SJCRH30 (cell line): Measurements from ENCODE around the gene PVALB. TPM values are rescaled to one million over a fixed set of nuclear protein-coding genes. Genes with fewer than 3 reads are reported as not detected.
"Not testable (repeated sequence)": the region's sequence is repeated elsewhere in the genome, so short reads cannot be mapped to it uniquely, and the experiment has no call there.

Experiments
- DNase-seq, 2 experiments: peaks; one replicate each; pipeline ENCODE4 v3.0.0-alpha.2; 2015 to 2020
- H3K27ac ChIP-seq: fragments of 250-450 bp; sonication (Bioruptor Pico); 2 replicates; pipeline ENCODE4 v1.5.1; 2020; ENCODE audit warnings: mild to moderate bottlenecking, moderate library complexity
- H3K27me3 ChIP-seq: fragments of 250-450 bp; sonication (Bioruptor Pico); 2 replicates; pipeline ENCODE4 v1.5.1; 2020; ENCODE audit warnings: mild to moderate bottlenecking, moderate library complexity
- H3K36me3 ChIP-seq: fragments of 250-450 bp; sonication (Bioruptor Pico); 2 replicates; pipeline ENCODE4 v1.5.1; 2020; ENCODE audit warnings: mild to moderate bottlenecking, moderate library complexity
- H3K4me1 ChIP-seq: fragments of 250-450 bp; sonication (Bioruptor Pico); 2 replicates; pipeline ENCODE4 v1.5.1; 2020; ENCODE audit warnings: mild to moderate bottlenecking, moderate library complexity
- H3K4me3 ChIP-seq: fragments of 250-450 bp; sonication (Bioruptor Pico); 2 replicates; pipeline ENCODE4 v1.5.1; 2020; ENCODE audit warnings: mild to moderate bottlenecking, moderate library complexity
- H3K9me3 ChIP-seq: fragments of 250-450 bp; sonication (Bioruptor Pico); replicated peaks from 2 replicates; pipeline ENCODE4 v1.5.1; 2020; ENCODE audit warnings: mild to moderate bottlenecking, moderate library complexity
- total RNA-seq: library from RNA; depleted of rRNA; stranded (reverse); fragments of >200 nt; shearing (Covaris generic); gene quantifications from 2 replicates; pipeline ENCODE4 v1.2.3, GENCODE V29; 2014; rRNA removed

The PVALB gene
- total RNA-seq, 1 experiment from 2014 or later, result 0.45 TPM

- H3K27ac ChIP-seq, H3K27me3 ChIP-seq, H3K4me1 ChIP-seq, H3K4me3 ChIP-seq, H3K36me3 ChIP-seq, DNase-seq, H3K9me3 ChIP-seq: not testable (repeated sequence)
Observed at GRCh38 chr22:36754881-36755280, 62.0 kb downstream of the PVALB start.

GRCh38 chr22:36753916-36754315 lies 62.9 kb downstream of the PVALB start:
- DNase-seq, result no peak
- Histone ChIP-seq H3K27me3 (no peaks in the 10 kb centered on the region; the same call in 1 of the 2 replicates), H3K4me3 (no peak overlapping the region), H3K4me1 (no peaks in the 10 kb centered on the region), H3K9me3 (no peaks in the 10 kb centered on the region), H3K27ac (no peak overlapping the region), H3K36me3 (no peaks in the 10 kb centered on the region)

- Histone ChIP-seq H3K36me3 (no peaks in the 10 kb centered on the region), H3K27ac (no peak overlapping the region), H3K4me3 (no peak overlapping the region), H3K4me1 (no peaks in the 10 kb centered on the region), H3K27me3 (no peaks in the 10 kb centered on the region; the same call in 1 of the 2 replicates), H3K9me3 (no peaks in the 10 kb centered on the region)
- DNase-seq, result no peak
Observed at GRCh38 chr22:36753120-36753802, 63.6 kb downstream of the PVALB start.

Other genes starting within 250 kb of the PVALB start
- gene CACNG2, start 113.3 kb downstream of the PVALB start, total RNA-seq, result 0.10 and 0.18 TPM in 2 replicates
- 1.8 and 2.2 TPM in 2 replicates for gene IFT27, start 40.9 kb downstream of the PVALB start, total RNA-seq
- not detected in 2 replicates for gene NCF4, start 44.0 kb upstream of the PVALB start, total RNA-seq
- not detected in 2 replicates for gene CSF2RB, start 96.6 kb upstream of the PVALB start, total RNA-seq
- 5.4 and 5.7 TPM in 2 replicates for gene TST, start 202.4 kb upstream of the PVALB start, total RNA-seq
- 58.7 and 59.8 TPM in 2 replicates for gene MPST, start 202.7 kb upstream of the PVALB start, total RNA-seq
- 12.5 and 14.1 TPM in 2 replicates for gene KCTD17, start 234.7 kb upstream of the PVALB start, total RNA-seq